Measurements from ENCODE around the gene QSOX2.
"Not testable (repeated sequence)": the region's sequence is repeated elsewhere in the genome, so short reads cannot be mapped to it uniquely, and the experiment has no call there.

Gene QSOX2

GRCh38 chr9:136281421-136282271 is 36.0 kb upstream of the QSOX2 start:
- DNase-seq: no peak

GRCh38 chr9:136280535-136281315 is 35.1 kb upstream of the QSOX2 start:
- DNase-seq: no peak

DNA sequence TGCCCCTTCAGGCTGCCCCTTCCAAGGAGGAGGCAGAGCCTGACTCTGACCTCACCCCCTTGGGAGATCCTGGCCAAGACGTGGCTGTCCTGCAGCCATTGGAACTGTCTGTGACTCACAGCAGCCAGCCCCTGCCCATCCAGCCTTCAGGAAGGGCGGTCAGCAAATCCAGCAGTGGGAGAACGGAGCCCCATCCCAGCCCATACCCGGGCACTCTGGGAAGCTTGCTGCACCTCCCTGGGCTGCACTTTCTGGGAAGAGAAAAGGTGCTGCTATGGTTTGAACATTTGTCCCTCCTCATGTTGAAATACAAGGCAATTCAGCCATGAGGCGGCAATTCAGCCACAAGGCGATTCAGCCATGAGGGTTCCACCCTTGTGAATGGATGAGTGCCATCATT is 33.9 kb upstream of the QSOX2 start:
- DNase-seq: no peak

- DNase-seq: no peak
These were observed 33.3 kb upstream of the QSOX2 start for GRCh38 chr9:136278894-136279293.

DNA sequence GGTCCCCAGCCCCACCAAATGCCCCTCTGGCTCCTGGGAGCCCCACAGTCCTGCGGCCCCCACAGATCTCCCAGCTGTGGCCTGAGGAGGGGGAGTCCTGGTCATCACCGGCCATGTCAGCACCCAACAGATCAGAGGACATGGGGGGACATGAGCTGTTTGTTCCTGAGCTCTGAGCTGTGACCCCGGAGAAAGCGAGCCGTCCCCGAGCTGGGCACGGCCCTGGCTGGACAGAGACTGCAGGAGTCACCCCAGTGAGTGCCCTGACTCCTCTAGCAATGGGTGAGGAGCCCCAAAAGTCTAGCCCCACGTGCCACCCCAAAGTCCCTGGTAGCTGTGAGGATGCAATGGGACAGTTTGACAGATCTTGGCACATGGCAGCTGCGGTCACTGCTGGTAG is 32.6 kb upstream of the QSOX2 start:
- DNase-seq: no peak

DNA sequence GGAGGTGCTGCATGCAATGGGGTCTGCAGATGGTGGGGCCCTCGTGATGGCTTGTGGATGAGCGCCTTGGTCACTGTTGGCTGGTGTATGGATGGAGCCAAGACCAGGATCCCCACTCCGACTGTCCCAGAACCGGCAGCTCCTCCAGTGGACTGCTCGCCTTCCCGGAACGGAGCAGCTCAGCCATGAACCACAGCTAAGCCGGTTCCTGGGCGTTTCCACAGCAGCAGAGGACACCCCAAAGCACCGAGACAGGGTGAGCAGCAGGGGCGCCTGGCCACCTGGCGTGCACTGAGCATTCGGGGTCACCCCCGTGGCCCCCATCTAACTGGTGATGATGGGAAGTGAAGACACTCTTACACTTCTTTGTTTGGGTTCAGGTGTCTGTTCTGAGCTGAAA is 32.1 kb upstream of the QSOX2 start:
- DNase-seq: no peak

- DNase-seq: no peak
These were observed 31.1 kb upstream of the QSOX2 start for GRCh38 chr9:136276716-136277115.

DNA sequence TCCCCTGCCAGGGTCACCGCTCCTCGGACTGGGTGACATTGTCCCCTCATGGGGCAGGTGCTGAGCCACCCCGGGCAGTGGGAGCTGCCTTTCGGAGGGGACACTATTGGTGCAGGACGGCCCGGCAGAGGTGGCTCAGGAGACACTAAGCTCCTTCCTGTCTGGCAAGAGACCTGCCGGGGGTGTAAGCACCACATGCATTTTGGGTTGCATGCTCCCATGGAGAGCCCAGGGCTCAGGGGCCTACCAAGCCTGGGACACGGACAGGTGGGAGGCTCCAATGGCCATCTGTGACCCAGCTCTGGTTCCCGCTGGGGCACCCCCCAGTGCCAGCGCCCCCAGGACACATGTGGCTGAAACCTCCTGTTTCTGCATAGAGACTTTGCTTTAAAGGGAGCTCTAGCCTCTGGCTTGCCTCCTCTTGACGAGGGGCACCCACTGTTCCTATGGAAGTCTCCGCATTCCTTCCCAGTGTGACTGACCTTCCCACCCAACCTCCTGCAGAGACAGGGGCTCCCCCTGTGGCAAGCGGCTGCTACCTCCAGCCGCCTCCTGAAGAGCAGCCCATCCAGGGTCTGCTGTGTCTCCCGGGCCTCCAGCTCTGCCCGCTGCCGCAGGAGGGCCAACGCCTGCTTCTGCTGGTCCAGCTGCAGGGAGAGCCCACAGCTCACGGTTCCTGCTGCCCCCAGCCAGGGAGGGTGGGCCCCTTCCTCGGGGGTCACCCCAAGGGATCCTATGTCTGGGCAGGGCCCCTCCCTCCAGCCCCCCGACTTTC is 30.2 kb upstream of the QSOX2 start:
- DNase-seq: no peak

GRCh38 chr9:136274786-136275654 is 29.4 kb upstream of the QSOX2 start:
- no peak for DNase-seq

- no peak for DNase-seq
These were observed 28.5 kb upstream of the QSOX2 start for GRCh38 chr9:136273921-136274785.

DNA sequence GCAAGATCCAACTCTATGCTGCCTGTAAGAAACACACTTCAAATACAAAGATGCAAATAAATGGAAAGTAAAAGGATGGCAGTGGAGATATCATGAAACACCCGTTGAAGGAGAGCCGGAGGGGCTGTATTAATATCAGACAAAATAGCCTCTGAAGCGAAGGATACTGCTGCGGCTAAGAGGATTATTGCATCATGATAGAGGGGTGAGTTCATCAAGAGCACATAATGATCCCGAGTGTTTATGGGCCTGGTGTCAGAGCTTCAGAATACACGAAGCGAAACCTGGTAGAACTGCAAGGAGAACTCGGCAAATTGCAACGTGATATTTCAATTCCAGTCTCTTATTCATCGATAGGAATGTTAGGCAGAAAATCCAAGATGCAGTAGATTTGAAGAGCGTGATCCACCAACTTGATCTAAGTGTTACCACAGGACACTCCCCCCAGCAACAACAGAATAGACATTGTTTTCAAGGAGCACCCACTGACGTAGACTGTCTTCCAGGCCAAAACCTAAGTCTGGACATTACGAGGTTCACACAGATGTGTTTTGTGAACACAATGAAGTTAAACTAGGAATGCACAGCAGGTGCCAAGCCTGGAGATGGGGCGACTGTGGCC is 27.7 kb upstream of the QSOX2 start:
- DNase-seq: no peak

- DNase-seq: no peak
These were observed 24.6 kb upstream of the QSOX2 start for GRCh38 chr9:136270173-136270705.

DNA sequence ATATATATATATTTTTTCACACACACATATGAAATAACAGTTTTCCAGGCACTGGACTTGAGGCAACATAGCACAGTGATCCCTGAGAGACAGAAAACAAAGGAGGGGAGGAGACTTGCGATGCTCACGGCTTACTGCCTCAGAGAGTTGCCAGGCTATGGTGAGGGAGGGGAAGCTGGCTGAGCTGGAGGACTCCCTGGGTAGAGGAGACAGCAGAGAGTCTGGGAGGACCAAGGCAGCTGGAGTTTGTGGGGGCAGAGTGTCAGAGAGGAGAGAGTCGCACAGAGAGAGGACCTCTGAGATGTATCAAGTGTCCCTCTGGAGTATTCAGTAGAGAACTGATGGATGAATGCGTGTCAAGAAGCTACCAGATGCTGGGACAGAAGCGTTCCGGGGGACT is 23.1 kb upstream of the QSOX2 start:
- DNase-seq: no peak

GRCh38 chr9:136268318-136268717 is 22.7 kb upstream of the QSOX2 start:
- no peak for DNase-seq

DNA sequence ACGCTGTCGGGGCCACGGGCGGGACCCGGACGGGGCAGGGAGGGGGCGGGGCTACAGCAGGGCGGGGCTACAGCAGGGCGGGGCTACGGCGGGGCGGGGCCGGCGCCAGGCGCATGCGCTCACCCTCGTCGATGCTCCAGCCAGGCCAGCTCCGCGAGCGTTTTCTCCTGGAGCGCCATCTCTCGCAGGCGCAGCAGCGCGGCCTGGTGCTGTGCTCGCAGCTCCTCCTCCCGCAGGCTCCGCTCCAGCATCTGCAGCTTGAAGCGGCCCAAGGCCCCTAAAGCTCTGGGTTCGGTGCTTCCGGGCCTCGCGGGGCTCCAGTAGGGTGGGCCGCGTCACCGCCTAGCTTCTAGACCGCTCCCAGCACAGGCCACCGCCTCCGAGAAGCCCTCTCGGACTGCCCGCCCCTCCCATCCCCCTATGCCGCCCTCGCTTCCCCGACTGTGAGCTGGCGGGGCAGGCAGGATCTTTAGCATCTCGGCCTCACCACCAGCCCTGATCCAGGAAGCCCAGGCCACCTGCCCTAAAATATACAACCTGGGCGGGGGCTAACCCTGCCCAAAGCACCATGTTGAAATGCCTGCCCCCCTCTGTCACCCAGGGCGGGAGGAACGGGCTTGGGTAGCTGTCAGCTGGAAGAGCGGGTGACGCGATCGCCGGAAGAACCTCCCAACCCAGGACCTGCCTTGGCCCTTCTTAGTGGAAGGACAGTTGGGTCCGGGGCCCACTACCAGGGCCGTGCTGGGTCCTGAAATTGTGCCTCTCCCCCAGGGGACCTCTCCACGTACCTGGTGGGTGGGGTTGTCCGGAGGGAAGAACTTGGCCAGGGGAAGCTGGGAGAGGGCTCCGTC is 21.9 kb upstream of the QSOX2 start:
- DNase-seq: peak; percentile 83

GRCh38 chr9:136266641-136267040 is 21.0 kb upstream of the QSOX2 start:
- not testable (repeated sequence) for DNase-seq

- no peak for DNase-seq
These were observed 20.1 kb upstream of the QSOX2 start for GRCh38 chr9:136265561-136266355.
